Caki2 (cell line): ENCODE results near the gene KLRC4. TPM values are rescaled to one million over a fixed set of nuclear protein-coding genes. Genes with fewer than 3 reads are reported as not detected.
"Not testable (repeated sequence)": the region's sequence is repeated elsewhere in the genome, so short reads cannot be mapped to it uniquely, and the experiment has no call there.

ENCODE experiments used
- DNase-seq: peaks from one replicate; pipeline ENCODE4 v3.0.0-alpha.2; 2015; ENCODE audit warnings: low read depth
- in situ Hi-C: cut with HindIII; loops from 2 replicates; pipeline ENCODE4 v1.10.0; 2016; ENCODE audit warnings: low sequenced_read_pairs, low pct_unique_long_range_greater_than_20kb, mixed read lengths
- total RNA-seq: library from RNA; depleted of rRNA; stranded (reverse); fragments of >200 nt; shearing (Covaris generic); gene quantifications from 2 replicates; pipeline ENCODE4 v1.2.3, GENCODE V29; 2014; ENCODE audit warnings: low replicate concordance

The KLRC4 gene
- total RNA-seq, 1 experiment from 2014 or later: not detected

- in situ Hi-C loops: no loop called here
- DNase-seq: no peak
These were observed 4.3 kb downstream of the KLRC4 start for GRCh38 chr12:10405294-10405693.

- no peak for DNase-seq
- in situ Hi-C loops: no loop called here
These were observed 4.8 kb downstream of the KLRC4 start for GRCh38 chr12:10404798-10405197.

- no peak for DNase-seq
- in situ Hi-C loops: no loop called here
These were observed 8.7 kb downstream of the KLRC4 start for GRCh38 chr12:10400829-10401228.

GRCh38 chr12:10398168-10398567 is 11.4 kb downstream of the KLRC4 start:
- DNase-seq: no peak
- in situ Hi-C loops: no loop called here

- no peak for DNase-seq
- in situ Hi-C loops: no loop called here
These were observed 12.3 kb downstream of the KLRC4 start for GRCh38 chr12:10397296-10397695.

GRCh38 chr12:10396176-10396575 is 13.4 kb downstream of the KLRC4 start:
- DNase-seq, in situ Hi-C loops: not testable (repeated sequence)

GRCh38 chr12:10395390-10395998 is 14.1 kb downstream of the KLRC4 start:
- DNase-seq: no peak
- in situ Hi-C loops: no loop called here

- in situ Hi-C loops: not testable (repeated sequence)
These were observed 14.9 kb downstream of the KLRC4 start for GRCh38 chr12:10394531-10395152.

GRCh38 chr12:10393291-10393690 is 16.3 kb downstream of the KLRC4 start:
- no peak for DNase-seq
- in situ Hi-C loops: no loop called here

More at GRCh38 chr12:10394531-10395152, 14.9 kb downstream of the KLRC4 start:
- not testable (repeated sequence) for DNase-seq

- in situ Hi-C loops: no loop called here
- no peak for DNase-seq
These were observed 17.1 kb downstream of the KLRC4 start for GRCh38 chr12:10392394-10392930.

- DNase-seq, in situ Hi-C loops: not testable (repeated sequence)
These were observed 18.6 kb downstream of the KLRC4 start for GRCh38 chr12:10390991-10391390.

GRCh38 chr12:10389904-10390303 is 19.7 kb downstream of the KLRC4 start, which contains the start of gene KLRK1:
Gene KLRK1 (minus strand): TSS chr12:10390041. CDS start chr12:10388810, 1,231 bp downstream.
- no peak for DNase-seq
- in situ Hi-C loops: no loop called here

GRCh38 chr12:10388624-10389413 is 20.7 kb downstream of the KLRC4 start:
- DNase-seq: no peak
- in situ Hi-C loops: no loop called here

GRCh38 chr12:10387498-10387897 is 22.1 kb downstream of the KLRC4 start:
- DNase-seq, in situ Hi-C loops: not testable (repeated sequence)

- DNase-seq: no peak
- in situ Hi-C loops: no loop called here
These were observed 22.7 kb downstream of the KLRC4 start for GRCh38 chr12:10386857-10387256.

GRCh38 chr12:10385166-10385613 is 24.4 kb downstream of the KLRC4 start:
- in situ Hi-C loops: no loop called here
- peak; percentile 93 for DNase-seq

- in situ Hi-C loops: no loop called here
- DNase-seq: no peak
These were observed 25.4 kb downstream of the KLRC4 start for GRCh38 chr12:10384191-10384590.

GRCh38 chr12:10381928-10382628 is 27.5 kb downstream of the KLRC4 start:
- in situ Hi-C loops: no loop called here

More at GRCh38 chr12:10381928-10382628, 27.5 kb downstream of the KLRC4 start:
- no peak for DNase-seq
